Measurements from ENCODE around the gene ADGRG1. TPM values are rescaled to one million over a fixed set of nuclear protein-coding genes. Genes with fewer than 3 reads are reported as not detected.
A peak's percentile ranks its signal among the peaks of the same experiment; 100 is the strongest.

ADGRG1 gene
- total RNA-seq, 1 donor from 2014 or later = 13.9 TPM

DNA sequence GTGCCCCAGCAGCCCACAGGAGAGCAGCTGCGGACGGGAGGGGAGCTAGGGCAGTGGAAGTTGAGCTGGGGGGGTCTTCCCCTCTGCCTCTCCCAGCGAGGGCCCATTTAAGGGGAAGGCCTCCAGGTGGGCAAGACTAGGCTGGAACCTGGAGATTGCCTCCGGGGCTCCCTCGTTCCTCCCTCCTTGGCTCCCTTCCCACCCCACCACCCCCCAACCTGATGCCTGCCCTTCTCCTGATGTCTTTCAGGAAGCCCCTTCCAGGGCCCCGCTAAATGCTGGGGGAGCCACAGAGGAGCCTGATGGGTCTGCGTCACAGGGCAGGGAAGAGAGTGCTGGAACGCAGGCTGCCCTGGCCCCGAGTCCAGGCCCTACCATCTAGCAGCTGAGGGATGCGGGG lies 16.7 kb downstream of the ADGRG1 start:
- Histone ChIP-seq H2AFZ (ENCODE audit: low read depth, low read length) (no peak overlapping the region), H3K4me2 (ENCODE audit: low read length) (no peak overlapping the region), H3K9me3 (ENCODE audit: insufficient read depth, low read depth, low read length) (no peaks in the 10 kb centered on the region), H3K36me3 (ENCODE audit: insufficient read depth, low read length) (no peaks in the 10 kb centered on the region), H3K4me3 (ENCODE audit: insufficient read depth, low read depth, low read length) (no peak overlapping the region), H3K27me3 (ENCODE audit: insufficient read depth, low read length) (no peaks in the 10 kb centered on the region), H3K79me2 (ENCODE audit: insufficient read depth, low read length) (no peaks in the 10 kb centered on the region), H4K20me1 (ENCODE audit: insufficient read depth, low read length) (no peaks in the 10 kb centered on the region), H3K27ac (ENCODE audit: low read depth, low read length) (no peak overlapping the region), H3K9ac (ENCODE audit: low read length) (no peak overlapping the region), H3K4me1 (ENCODE audit: insufficient read depth, low read length) (peaks cover 29% of the 10 kb centered on the region)
- H3K36me3 Mint-ChIP-seq (ENCODE audit: low read depth, unreplicated experiment) = no peaks in the 10 kb centered on the region
- no peak for TF ChIP-seq CTCF (IDR thresholded peaks at IDR 0.05; ENCODE audit: insufficient read depth, low read depth, low read length)
- TF ChIP-seq EZH2 (IDR thresholded peaks at IDR 0.05; ENCODE audit: insufficient read depth, low read length) = no peak
- H3K27me3 Mint-ChIP-seq (ENCODE audit: low read depth, unreplicated experiment) = peaks cover 13% of the 10 kb centered on the region
- DNase-seq (ENCODE audit: low read depth) (no peak), FAIRE-seq (no peak)
- no peaks in the 10 kb centered on the region for H3K9me3 Mint-ChIP-seq (ENCODE audit: unreplicated experiment)
- no peak overlapping the region for H3K4me3 Mint-ChIP-seq (ENCODE audit: unreplicated experiment)
- no peak overlapping the region for H3K27ac Mint-ChIP-seq (ENCODE audit: unreplicated experiment)
- peaks cover 14% of the 10 kb centered on the region for H3K4me1 Mint-ChIP-seq (ENCODE audit: low read depth, unreplicated experiment)

DNA sequence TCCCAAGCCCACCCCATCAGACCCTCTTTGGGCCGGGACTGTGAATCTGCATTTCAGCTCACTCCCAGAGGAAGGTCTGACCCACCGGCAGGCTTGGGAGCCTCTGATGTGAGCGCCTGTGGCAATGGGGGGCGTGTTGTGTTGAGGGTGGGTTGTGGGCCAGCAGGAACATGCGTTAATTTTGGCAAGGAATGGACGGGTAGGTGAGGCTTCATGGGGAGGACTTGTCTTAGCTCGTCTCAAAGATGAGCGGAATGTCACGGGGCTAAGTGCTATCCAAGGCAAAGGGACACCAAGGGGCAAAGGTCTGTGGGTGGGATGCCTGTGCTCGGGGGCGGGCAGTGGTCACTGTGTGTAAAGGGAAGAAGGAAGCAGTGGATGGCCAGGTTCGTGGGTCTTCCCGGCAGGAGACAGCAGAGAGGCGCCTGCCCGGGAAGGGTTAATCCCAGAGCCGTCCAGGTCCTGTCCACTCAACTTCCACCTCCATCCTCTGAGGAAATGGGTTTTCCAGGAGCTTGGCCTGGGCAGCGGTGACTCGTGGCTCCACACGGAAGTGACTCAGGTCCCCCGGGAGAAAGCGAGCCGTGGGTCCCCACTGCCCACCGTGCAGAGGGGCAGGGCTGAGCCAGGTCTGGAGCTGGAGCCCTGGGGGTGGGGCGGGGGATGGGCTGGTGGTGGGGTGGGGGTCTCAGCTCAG lies 17.4 kb downstream of the ADGRG1 start:
- Histone ChIP-seq H3K27ac (ENCODE audit: low read depth, low read length) (no peak overlapping the region), H3K4me2 (ENCODE audit: low read length) (peak overlapping the region; percentile 48), H3K4me1 (ENCODE audit: insufficient read depth, low read length) (peaks cover 29% of the 10 kb centered on the region), H4K20me1 (ENCODE audit: insufficient read depth, low read length) (no peaks in the 10 kb centered on the region), H3K79me2 (ENCODE audit: insufficient read depth, low read length) (no peaks in the 10 kb centered on the region), H3K4me3 (ENCODE audit: insufficient read depth, low read depth, low read length) (no peak overlapping the region), H3K9ac (ENCODE audit: low read length) (no peak overlapping the region), H2AFZ (ENCODE audit: low read depth, low read length) (no peak overlapping the region), H3K9me3 (ENCODE audit: insufficient read depth, low read depth, low read length) (no peaks in the 10 kb centered on the region), H3K27me3 (ENCODE audit: insufficient read depth, low read length) (no peaks in the 10 kb centered on the region), H3K36me3 (ENCODE audit: insufficient read depth, low read length) (no peaks in the 10 kb centered on the region)
- Mint-ChIP-seq H3K4me1 (ENCODE audit: low read depth, unreplicated experiment) (peaks cover 14% of the 10 kb centered on the region), H3K4me3 (ENCODE audit: unreplicated experiment) (peak overlapping the region; percentile 62), H3K27me3 (ENCODE audit: low read depth, unreplicated experiment) (peaks cover 6% of the 10 kb centered on the region), H3K27ac (ENCODE audit: unreplicated experiment) (no peak overlapping the region), H3K9me3 (ENCODE audit: unreplicated experiment) (no peaks in the 10 kb centered on the region), H3K36me3 (ENCODE audit: low read depth, unreplicated experiment) (no peaks in the 10 kb centered on the region)
- no peak for TF ChIP-seq CTCF (IDR thresholded peaks at IDR 0.05; ENCODE audit: insufficient read depth, low read depth, low read length)
- no peak for TF ChIP-seq EZH2 (IDR thresholded peaks at IDR 0.05; ENCODE audit: insufficient read depth, low read length)
- DNase-seq (ENCODE audit: low read depth) (no peak), FAIRE-seq (no peak)

DNA sequence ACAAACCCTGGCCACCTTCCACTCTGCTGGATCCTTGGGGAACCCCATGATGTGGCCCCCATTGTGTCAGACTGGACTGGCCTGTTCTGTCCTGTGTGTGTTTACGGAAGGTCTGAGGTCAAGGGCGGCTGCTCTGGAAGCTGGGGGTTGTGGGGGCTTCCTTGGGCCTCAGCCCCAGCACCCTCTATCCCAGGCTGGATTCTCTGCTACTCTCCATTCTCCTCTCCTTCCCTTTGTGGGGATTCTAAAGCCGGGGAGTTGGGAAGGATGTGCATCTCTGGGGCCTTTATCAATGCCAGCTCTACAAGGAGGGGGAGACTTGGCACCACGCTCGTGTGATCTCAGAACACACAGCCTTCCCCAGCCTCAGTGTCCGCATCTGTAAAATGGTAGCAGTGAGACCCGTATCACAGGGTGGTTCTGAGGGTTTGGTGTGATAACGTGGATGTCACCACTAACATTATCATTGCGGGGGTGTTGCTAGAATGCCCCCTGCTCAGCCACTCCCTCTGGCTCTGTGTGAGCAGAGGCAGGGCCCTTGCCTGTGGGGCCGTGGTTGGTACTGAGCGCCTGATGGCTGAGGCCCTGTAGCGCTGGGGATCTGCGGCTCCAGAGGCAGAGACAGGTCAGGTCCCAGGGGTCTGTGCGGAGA lies 18.1 kb downstream of the ADGRG1 start:
- H3K36me3 Mint-ChIP-seq (ENCODE audit: low read depth, unreplicated experiment) = no peaks in the 10 kb centered on the region

More for the DNA sequence above, 18.1 kb downstream of the ADGRG1 start:
- no peaks in the 10 kb centered on the region for H3K27me3 ChIP-seq (ENCODE audit: insufficient read depth, low read length)
- H3K4me3 ChIP-seq (ENCODE audit: insufficient read depth, low read depth, low read length) = no peak overlapping the region
- H3K4me1 ChIP-seq (ENCODE audit: insufficient read depth, low read length) = peaks cover 29% of the 10 kb centered on the region
- no peak for FAIRE-seq
- no peak overlapping the region for H3K27ac ChIP-seq (ENCODE audit: low read depth, low read length)
- H3K27me3 Mint-ChIP-seq (ENCODE audit: low read depth, unreplicated experiment) = peaks cover 5% of the 10 kb centered on the region
- DNase-seq (ENCODE audit: low read depth) = no peak
- H3K27ac Mint-ChIP-seq (ENCODE audit: unreplicated experiment) = no peak overlapping the region
- peaks cover 14% of the 10 kb centered on the region for H3K4me1 Mint-ChIP-seq (ENCODE audit: low read depth, unreplicated experiment)
- H3K9me3 Mint-ChIP-seq (ENCODE audit: unreplicated experiment) = no peaks in the 10 kb centered on the region
- no peaks in the 10 kb centered on the region for H3K9me3 ChIP-seq (ENCODE audit: insufficient read depth, low read depth, low read length)
- TF ChIP-seq CTCF (IDR thresholded peaks at IDR 0.05; ENCODE audit: insufficient read depth, low read depth, low read length) (no peak), EZH2 (IDR thresholded peaks at IDR 0.05; ENCODE audit: insufficient read depth, low read length) (no peak)
- H3K36me3 ChIP-seq (ENCODE audit: insufficient read depth, low read length) = no peaks in the 10 kb centered on the region
- no peak overlapping the region for H3K4me3 Mint-ChIP-seq (ENCODE audit: unreplicated experiment)
- no peaks in the 10 kb centered on the region for H3K79me2 ChIP-seq (ENCODE audit: insufficient read depth, low read length)
- no peaks in the 10 kb centered on the region for H4K20me1 ChIP-seq (ENCODE audit: insufficient read depth, low read length)
- H3K9ac ChIP-seq (ENCODE audit: low read length) = peak overlapping the region; percentile 1
- H3K4me2 ChIP-seq (ENCODE audit: low read length) = no peak overlapping the region
- H2AFZ ChIP-seq (ENCODE audit: low read depth, low read length) = no peak overlapping the region
